HG03521 (cell line): Measurements from ENCODE around the gene SLC22A14.
A peak's percentile ranks its signal among the peaks of the same experiment; 100 is the strongest.

Source experiments
- ATAC-seq: cut with Tn5 transposase; IDR thresholded peaks from one replicate; pipeline ENCODE4 v1.9.1; 2021; ENCODE audit warnings: mild to moderate bottlenecking, moderate library complexity; ENCODE audit not compliant: unreplicated experiment

SLC22A14 gene

GRCh38 chr3:38337703-38338102, 55.6 kb downstream of the SLC22A14 start:
- no peak for ATAC-seq

- ATAC-seq = no peak
These were observed 61.9 kb downstream of the SLC22A14 start for GRCh38 chr3:38343797-38344594.

GRCh38 chr3:38345879-38346586, 63.9 kb downstream of the SLC22A14 start:
- no peak for ATAC-seq

GRCh38 chr3:38346587-38347410, 64.7 kb downstream of the SLC22A14 start, which contains the start of gene XYLB:
XYLB (plus strand) TSS chr3:38346785; CDS start chr3:38346869, 84 bp downstream.
- peak; percentile 98 for ATAC-seq

GRCh38 chr3:38347421-38348200, 65.5 kb downstream of the SLC22A14 start:
- no peak for ATAC-seq

GRCh38 chr3:38348903-38349302, 66.8 kb downstream of the SLC22A14 start:
- ATAC-seq = no peak

- no peak for ATAC-seq
These were observed 67.7 kb downstream of the SLC22A14 start for GRCh38 chr3:38349684-38350359.

- ATAC-seq = no peak
These were observed 71.1 kb downstream of the SLC22A14 start for GRCh38 chr3:38353151-38353550.

GRCh38 chr3:38354588-38355330, 72.7 kb downstream of the SLC22A14 start:
- no peak for ATAC-seq

GRCh38 chr3:38359038-38359437, 76.9 kb downstream of the SLC22A14 start:
- no peak for ATAC-seq

- no peak for ATAC-seq
These were observed 78.3 kb downstream of the SLC22A14 start for GRCh38 chr3:38360345-38360744.

GRCh38 chr3:38361496-38361895, 79.4 kb downstream of the SLC22A14 start:
- ATAC-seq = no peak

GRCh38 chr3:38362825-38363224, 80.7 kb downstream of the SLC22A14 start:
- ATAC-seq = no peak

- ATAC-seq = no peak
These were observed 82.8 kb downstream of the SLC22A14 start for GRCh38 chr3:38364721-38365400.

GRCh38 chr3:38365469-38366062, 83.5 kb downstream of the SLC22A14 start:
- ATAC-seq = no peak

GRCh38 chr3:38366082-38366481, 84.0 kb downstream of the SLC22A14 start:
- ATAC-seq = no peak

- ATAC-seq = no peak
These were observed 85.7 kb downstream of the SLC22A14 start for GRCh38 chr3:38367779-38368178.
